ENCODE data around the gene CTSF. TPM values are rescaled to one million over a fixed set of nuclear protein-coding genes. Genes with fewer than 3 reads are reported as not detected.

Gene CTSF
- total and polyA plus RNA-seq, 12 donors: 17.1 to 75.5 (median 48.5) TPM

- ATAC-seq: peak in 2 of 8 donors; percentile 18
- Histone ChIP-seq H3K36me3 (peaks cover 0 to 81% (median 0%) of the 10 kb centered on the region in 9 donors), H3K27me3 (no peaks in the 10 kb centered on the region), H3K4me3 (no peak overlapping the region), H3K4me1 (no peaks in the 10 kb centered on the region), H3K27ac (no peak overlapping the region), H3K9me3 (no peaks in the 10 kb centered on the region)
- 91 to 93% methylated on average over 11 of the region's 11 CpGs for WGBS, 2 donors
- TF ChIP-seq CTCF (IDR thresholded peaks at IDR 0.05): no peak
- intact Hi-C loops (cut with DNase I): no loop called here
- DNase-seq: no peak
Measured at GRCh38 chr11:66531841-66532240, 36.6 kb downstream of the CTSF start.

GRCh38 chr11:66530927-66531709 lies 37.3 kb downstream of the CTSF start:
- H3K4me1 ChIP-seq: no peaks in the 10 kb centered on the region
- TF ChIP-seq CTCF (IDR thresholded peaks at IDR 0.05): no peak
- peak in 1 of 8 donors; percentile 39 for ATAC-seq
- 87 to 93% methylated on average over 10 of the region's 10 CpGs for WGBS, 2 donors
- peaks cover 0 to 81% (median 0%) of the 10 kb centered on the region in 9 donors for H3K36me3 ChIP-seq
- no peak for DNase-seq
- no peaks in the 10 kb centered on the region for H3K9me3 ChIP-seq
- intact Hi-C loops (cut with DNase I): no loop called here
- H3K4me3 ChIP-seq: no peak overlapping the region
- H3K27ac ChIP-seq: no peak overlapping the region
- H3K27me3 ChIP-seq: no peaks in the 10 kb centered on the region

- H3K9me3 ChIP-seq: no peaks in the 10 kb centered on the region
- H3K27me3 ChIP-seq: no peaks in the 10 kb centered on the region
- peaks cover 0 to 2% (median 0%) of the 10 kb centered on the region in 9 donors for H3K4me1 ChIP-seq
- no peak for TF ChIP-seq CTCF (IDR thresholded peaks at IDR 0.05)
- no peak overlapping the region for H3K27ac ChIP-seq
- peaks cover 0 to 74% (median 0%) of the 10 kb centered on the region in 9 donors for H3K36me3 ChIP-seq
- H3K4me3 ChIP-seq: no peak overlapping the region
- ATAC-seq (peak in 2 of 8 donors; percentile 3 to 11), DNase-seq (no peak)
- intact Hi-C loops (cut with DNase I): no loop called here
- 89 to 90% methylated on average over 12 to 13 of the region's 13 CpGs for WGBS, 2 donors
Measured at GRCh38 chr11:66529655-66530054, 38.8 kb downstream of the CTSF start.

GRCh38 chr11:66529069-66529468 lies 39.3 kb downstream of the CTSF start:
- Histone ChIP-seq H3K27me3 (no peaks in the 10 kb centered on the region), H3K36me3 (peaks cover 0 to 77% (median 0%) of the 10 kb centered on the region in 9 donors), H3K9me3 (no peaks in the 10 kb centered on the region), H3K27ac (no peak overlapping the region), H3K4me1 (peaks cover 0 to 8% (median 0%) of the 10 kb centered on the region in 9 donors), H3K4me3 (no peak overlapping the region)
- intact Hi-C loops (cut with DNase I): no loop called here
- DNase-seq (no peak), ATAC-seq (no peak)
- TF ChIP-seq CTCF (IDR thresholded peaks at IDR 0.05): no peak
- 77 to 79% methylated on average over 10 of the region's 10 CpGs for WGBS, 2 donors

Data from heart right ventricle (tissue), 16 donors.